Glomerular visceral epithelial cell (primary cell): ENCODE results near the gene RFX4.
A peak's percentile ranks its signal among the peaks of the same experiment; 100 is the strongest.

Source experiments
- DNase-seq: peaks from one replicate; pipeline ENCODE4 v3.0.0-alpha.2; 2016; ENCODE audit errors: extremely low spot score

The RFX4 gene

DNA sequence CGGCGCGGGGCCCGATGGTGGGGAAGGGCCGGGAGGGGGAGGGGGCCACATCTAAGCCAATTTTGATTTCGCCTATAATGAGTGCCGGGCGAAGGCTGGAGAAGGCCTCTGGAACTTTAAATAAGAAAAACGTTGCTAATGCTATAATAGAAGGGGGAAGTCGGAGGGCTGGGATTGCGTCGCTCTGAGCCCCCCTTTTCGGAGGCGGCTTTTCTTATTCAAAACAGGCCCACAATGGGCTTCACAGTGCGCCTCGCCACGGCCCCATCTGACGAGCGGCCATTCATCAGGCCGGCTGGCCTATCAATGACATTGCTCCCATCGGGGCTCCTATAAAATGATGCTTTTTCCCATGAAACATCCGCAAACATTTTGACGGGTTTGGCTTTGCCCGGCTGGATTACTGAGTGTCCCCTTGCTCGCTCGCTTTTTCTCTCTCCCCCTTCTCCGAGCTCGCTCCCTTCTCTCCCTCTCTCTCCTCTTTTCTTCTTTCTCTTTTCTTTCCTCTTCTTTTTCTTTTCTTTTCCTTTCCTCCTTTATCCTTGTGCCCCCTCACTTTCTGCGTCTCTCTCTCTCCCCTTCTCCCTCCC lies at the start of gene RFX4:
RFX4 (plus strand) TSS at position 364 of the 590 bp plus-strand sequence. CDS start 317 bp downstream, outside the sequence.
- DNase-seq: no peak

DNA sequence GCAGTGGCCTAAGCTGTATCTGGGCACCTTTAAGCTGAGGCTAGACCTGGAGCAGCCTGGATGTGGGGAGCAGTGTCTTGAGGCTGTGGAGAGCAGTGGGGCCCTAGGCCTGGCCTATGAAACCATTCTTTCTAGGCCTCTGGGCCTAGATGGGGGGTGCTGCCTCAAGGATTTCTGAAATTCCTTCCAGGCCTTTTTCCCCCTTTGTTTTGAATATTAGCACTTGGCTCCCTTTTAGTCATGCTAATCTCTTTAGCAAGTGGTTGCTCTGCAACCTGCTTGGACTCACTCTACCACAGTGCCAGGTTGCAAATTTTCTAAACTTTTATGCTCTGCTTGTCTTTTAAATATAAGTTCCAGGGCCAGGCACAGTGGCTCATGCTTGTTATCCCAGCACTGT lies 41.6 kb upstream of the RFX4 start:
- DNase-seq: no peak

DNA sequence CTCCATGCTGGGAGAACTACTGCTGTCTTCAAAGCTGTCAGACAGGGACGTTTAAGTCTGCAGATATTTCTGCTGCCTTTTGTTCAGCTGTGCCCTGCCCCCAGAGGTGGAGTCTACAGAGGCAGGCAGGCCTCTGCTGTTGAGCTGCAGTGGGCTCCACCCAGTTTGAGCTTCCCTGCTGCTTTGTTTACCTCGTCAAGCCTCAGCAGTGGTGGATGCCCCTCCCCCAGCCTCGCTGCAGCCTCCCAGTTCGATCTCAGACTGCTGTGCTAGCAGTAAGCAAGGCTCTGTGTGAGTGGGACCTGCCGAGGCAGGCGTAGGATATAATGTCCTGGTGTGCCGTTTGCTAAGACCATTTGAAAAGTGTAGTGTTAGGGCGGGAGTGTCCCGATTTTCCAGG lies 31.4 kb upstream of the RFX4 start:
- no peak for DNase-seq

- no peak for DNase-seq
These were observed 30.6 kb upstream of the RFX4 start for GRCh38 chr12:106552228-106552627.

DNA sequence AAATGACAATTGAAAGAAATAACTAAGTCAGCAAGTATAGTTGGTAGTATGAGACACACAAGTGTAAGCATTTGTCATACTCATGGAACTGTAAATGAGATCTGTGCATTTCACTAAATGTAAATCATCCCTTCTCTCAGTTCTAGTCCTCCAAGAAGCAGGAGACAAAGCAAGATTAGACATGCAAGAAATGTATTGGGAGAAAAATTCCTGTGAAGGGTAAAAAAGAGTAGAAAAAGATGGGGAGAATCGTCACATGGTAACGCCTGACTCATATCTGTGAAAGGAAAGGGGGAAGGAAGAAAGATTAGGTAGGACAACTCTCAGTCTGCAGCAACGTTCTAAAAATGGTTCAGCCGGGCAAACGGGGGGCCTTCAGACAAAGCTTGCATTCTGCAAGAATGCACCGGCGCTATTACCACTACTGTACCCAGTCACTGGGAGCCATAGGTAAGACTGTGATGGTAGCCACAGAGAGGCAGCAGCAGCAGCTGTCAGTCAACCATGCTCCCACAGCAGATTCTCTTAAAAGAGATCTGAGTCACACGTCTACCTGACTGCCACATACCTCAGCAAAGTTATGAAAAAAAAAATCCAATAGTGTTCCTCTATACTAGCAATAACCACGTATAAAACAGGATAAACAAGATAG lies 18.0 kb upstream of the RFX4 start:
- no peak for DNase-seq

DNA sequence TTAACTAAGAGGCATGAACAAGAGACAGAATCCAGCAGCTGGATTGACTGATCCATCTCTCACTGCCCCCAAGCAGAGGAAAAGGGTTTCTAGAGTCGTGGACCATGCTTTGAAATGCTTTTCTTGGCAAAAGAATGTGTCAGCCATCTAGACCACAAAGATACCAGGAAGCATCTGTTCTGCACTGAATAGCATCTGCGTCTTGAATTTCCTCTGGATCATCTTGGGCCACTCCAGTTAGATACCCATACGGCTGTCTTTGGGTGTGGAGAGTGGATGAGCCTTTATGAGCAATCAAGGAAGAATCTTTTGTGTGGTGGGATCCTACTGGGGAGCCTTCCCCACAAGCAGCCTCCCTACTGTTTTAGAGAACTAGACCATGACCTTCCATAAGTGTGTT lies 16.0 kb upstream of the RFX4 start:
- peak; percentile 31 for DNase-seq

GRCh38 chr12:106573239-106573638 lies 9.6 kb upstream of the RFX4 start:
- no peak for DNase-seq

- DNase-seq: no peak
These were observed 6.0 kb upstream of the RFX4 start for GRCh38 chr12:106576848-106577247.

GRCh38 chr12:106580671-106581508 lies 1.9 kb upstream of the RFX4 start:
- no peak for DNase-seq

GRCh38 chr12:106581543-106582248 lies 1.1 kb upstream of the RFX4 start:
- no peak for DNase-seq

- DNase-seq: no peak
These were observed 584 bp upstream of the RFX4 start for GRCh38 chr12:106582249-106582591.

DNA sequence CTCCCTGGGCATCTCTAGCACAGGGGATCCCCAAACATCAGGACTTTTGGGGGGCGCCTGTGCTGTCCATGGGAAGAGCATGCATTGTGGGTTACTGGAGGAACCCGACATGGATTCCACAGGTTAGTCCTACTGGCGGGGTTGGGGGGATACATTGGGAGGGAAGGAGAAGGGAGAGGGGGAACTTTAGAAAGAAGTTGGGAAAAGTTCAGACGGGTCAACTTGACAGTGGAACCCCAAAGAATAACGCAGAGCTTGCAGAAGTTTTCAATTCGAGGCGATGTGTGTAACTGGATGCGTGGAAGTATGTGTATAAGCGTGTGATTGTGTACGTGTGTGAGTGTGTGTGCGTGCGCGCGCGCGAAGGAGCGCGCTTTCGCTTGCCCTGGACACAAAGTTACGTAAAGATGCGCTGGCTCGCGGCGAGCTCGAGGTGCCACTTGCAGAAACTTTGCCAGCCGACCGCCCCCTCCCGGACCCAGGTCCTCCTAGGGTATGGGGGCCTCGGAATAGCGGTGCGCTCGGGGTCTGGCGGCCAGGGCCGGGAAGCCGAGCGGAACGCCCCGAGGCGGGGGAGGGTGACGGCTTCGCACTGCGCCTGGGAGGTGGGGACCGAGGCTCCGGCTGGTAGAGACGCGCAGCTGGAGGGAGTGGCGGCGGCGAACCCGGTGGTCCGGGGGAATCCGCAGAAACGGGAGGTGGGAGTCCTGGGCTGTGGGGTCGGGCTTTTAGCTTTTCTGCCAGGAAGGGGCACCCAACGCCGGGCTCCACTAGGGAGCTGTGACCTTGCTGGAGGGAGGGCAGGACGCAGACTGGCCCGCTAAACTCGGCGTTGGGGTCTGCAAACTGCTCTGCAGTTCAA lies 669 bp downstream of the RFX4 start:
- no peak for DNase-seq

DNA sequence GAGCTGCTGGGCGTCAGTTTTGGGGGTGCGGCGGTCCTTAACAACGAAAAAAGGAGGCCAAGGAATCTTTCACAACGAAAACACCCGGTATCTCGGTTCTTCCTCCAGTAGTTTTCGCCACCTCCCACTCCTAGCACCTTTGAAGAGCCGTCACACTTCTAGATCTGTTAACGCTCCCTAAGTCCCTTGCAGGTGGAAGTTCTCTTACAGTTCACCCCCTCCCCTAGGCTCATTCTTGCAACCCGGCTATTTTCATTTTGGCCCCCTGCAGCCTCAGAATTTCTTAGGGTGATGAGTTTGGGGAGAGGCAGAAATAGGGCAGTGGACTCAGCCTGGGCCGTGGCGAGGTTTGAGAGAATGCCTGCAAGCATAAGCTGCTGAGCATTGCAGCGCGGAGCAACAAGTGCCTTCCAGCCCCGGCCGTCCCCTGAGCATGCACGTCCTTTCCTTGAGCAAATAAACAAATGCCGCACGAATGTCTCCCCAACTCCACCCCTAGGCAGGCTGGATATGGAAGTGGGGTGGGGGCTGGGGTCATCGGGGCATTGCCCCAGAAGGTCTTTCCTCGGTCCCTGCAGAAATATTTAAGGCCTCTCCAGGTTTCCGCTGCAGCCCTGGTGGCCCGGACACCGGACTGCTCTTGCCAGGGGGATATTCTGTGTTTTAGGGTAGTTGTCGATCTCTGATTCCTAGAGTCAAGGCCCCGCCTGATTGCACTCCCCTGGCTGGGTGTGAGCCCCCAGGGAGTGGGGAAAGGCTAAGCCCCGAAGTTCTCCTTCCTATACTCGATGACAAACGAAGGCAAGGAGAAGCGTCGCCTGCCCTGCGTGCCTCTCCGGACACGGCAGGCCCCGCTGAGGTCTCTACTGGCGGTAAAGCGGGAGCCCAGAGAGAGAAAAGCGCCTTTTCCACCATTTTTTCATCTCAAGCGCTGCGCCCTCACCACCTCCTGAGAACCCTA lies 1.6 kb downstream of the RFX4 start:
- no peak for DNase-seq

GRCh38 chr12:106585105-106585520 lies 2.3 kb downstream of the RFX4 start:
- DNase-seq: no peak

DNA sequence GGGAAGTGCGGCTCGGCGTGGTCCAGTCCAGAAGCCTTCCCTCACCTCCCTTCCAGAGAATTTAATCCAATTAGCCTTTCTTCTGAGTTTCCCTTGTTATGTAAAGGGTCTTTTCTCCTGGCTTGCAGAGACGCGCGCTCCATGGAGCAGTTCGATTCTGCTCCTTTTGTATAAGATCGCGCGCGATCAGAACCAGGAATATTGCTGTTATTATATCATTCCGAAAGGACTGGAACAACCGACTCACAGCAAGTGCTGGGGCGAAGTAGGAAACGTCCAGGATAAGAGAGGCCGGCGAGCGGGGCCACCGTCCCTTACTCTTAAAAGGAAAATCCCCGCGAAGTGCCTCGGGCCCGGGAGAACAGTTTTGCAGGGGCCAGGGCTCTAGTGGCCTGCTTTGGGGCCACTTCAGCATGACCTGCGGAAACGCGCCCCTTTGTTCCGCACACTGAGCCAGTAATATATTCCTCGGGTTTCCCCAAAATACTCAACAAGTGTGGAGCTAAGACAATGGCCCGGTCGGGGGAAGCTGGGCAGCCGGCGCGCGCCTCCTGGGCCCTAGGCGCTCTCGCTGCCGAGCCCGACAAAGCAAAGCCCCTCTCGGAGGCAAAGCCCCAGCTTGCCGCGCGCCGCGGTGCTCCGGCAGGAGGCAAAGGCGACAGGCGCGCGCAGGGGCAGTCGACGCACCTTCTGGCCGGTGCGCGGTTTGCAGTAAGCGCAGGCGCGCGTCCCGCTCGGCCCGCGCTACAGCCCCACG lies 2.9 kb downstream of the RFX4 start:
- no peak for DNase-seq

GRCh38 chr12:106586278-106586802 lies 3.5 kb downstream of the RFX4 start:
- DNase-seq: no peak

- no peak for DNase-seq
These were observed 4.2 kb downstream of the RFX4 start for GRCh38 chr12:106586803-106587684.

DNA sequence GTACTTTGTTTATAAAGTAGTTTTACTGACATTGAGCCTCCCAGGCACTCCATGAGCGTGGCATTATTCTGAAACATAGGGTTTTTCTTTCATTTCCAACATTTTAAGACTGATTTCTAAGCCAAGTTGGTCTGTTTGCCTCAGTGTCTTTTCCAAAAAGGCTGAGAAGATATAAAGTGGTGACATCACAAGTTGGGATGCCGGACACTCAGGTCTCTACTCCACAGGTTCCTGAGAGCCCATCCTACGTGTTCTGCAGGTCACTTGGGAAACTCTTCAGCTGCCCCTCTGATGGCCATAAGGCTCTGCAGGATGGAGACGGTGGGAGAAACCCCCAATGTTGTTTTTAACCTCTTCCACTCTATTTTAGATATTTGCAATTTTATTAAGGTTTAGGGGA lies 6.0 kb downstream of the RFX4 start:
- DNase-seq: no peak
